Measurements from ENCODE around the gene ZNF362.

Gene ZNF362

DNA sequence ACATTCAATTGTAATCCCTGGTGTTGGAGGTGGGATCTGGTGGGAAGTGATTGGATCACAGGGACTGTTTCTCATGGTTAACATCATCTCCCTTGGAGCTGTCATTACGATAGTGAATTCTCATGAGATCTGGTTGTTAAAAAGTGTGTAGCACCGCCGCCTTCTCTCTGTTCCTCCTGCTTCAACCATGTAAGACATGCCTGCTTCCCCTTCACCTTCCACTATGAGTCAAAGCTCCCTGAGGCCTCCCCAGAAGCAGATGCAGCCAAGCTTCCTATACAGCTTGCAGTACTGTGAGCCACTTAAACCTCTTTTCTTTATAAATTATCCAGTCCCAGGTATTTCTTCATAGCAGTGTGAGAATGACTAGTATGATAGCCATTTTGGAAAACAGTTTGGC, 44.3 kb upstream of the ZNF362 start:
- CTCF ChIA-PET = no interaction called here
- H3K4me1 ChIP-seq (ENCODE audit: control insufficient read depth, insufficient read depth, low read length) = no peaks in the 10 kb centered on the region
- no peak overlapping the region for H3K4me3 ChIP-seq (ENCODE audit: low read depth, low read length)
- H3K27ac ChIP-seq (ENCODE audit: extremely low read depth, low read depth, low read length) = no peak overlapping the region
- POLR2A ChIA-PET = interaction anchor here (0.6 kb wide), 1 partner anchor 335 kb away, joined by 3 read pairs; no protein-coding TSS in a partner anchor
- no peaks in the 10 kb centered on the region for H3K9me3 ChIP-seq (ENCODE audit: control insufficient read depth, insufficient read depth, low read depth, low read length)
- H3K36me3 ChIP-seq (ENCODE audit: control insufficient read depth in 2 of 2, insufficient read depth in 1 of 2, low read length in 2 of 2) = no peaks in the 10 kb centered on the region
- no peak for TF ChIP-seq GLI2 (tag by site-specific recombination; IDR thresholded peaks at IDR 0.05; ENCODE audit: borderline replicate concordance, low read depth)
- no peak for TF ChIP-seq TRIM28 (IDR thresholded peaks at IDR 0.05; ENCODE audit: borderline replicate concordance, low read length)
- no peak for TF ChIP-seq ZNF248 (tag by site-specific recombination; IDR thresholded peaks at IDR 0.05)
- no peak for TF ChIP-seq ZNF677 (tag by site-specific recombination; IDR thresholded peaks at IDR 0.05)
- no peak for TF ChIP-seq ZNF664 (tag by site-specific recombination; IDR thresholded peaks at IDR 0.05)
- TF ChIP-seq, protein P1, sequence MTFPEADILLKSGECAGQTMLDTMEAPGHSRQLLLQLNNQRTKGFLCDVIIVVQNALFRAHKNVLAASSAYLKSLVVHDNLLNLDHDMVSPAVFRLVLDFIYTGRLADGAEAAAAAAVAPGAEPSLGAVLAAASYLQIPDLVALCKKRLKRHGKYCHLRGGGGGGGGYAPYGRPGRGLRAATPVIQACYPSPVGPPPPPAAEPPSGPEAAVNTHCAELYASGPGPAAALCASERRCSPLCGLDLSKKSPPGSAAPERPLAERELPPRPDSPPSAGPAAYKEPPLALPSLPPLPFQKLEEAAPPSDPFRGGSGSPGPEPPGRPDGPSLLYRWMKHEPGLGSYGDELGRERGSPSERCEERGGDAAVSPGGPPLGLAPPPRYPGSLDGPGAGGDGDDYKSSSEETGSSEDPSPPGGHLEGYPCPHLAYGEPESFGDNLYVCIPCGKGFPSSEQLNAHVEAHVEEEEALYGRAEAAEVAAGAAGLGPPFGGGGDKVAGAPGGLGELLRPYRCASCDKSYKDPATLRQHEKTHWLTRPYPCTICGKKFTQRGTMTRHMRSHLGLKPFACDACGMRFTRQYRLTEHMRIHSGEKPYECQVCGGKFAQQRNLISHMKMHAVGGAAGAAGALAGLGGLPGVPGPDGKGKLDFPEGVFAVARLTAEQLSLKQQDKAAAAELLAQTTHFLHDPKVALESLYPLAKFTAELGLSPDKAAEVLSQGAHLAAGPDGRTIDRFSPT (tag by site-specific recombination; IDR thresholded peaks at IDR 0.05) = no peak
- no peak for TF ChIP-seq ZNF561 (tag by site-specific recombination; IDR thresholded peaks at IDR 0.05; ENCODE audit: borderline replicate concordance)
- TF ChIP-seq SP7 (tag by site-specific recombination; IDR thresholded peaks at IDR 0.05) = no peak
- no peak for TF ChIP-seq MEIS1 (CRISPR knock-in tag; IDR thresholded peaks at IDR 0.05; ENCODE audit: borderline replicate concordance)
- TF ChIP-seq ZNF214 (tag by site-specific recombination; IDR thresholded peaks at IDR 0.05; ENCODE audit: borderline replicate concordance) = no peak
- TF ChIP-seq, protein P2, sequence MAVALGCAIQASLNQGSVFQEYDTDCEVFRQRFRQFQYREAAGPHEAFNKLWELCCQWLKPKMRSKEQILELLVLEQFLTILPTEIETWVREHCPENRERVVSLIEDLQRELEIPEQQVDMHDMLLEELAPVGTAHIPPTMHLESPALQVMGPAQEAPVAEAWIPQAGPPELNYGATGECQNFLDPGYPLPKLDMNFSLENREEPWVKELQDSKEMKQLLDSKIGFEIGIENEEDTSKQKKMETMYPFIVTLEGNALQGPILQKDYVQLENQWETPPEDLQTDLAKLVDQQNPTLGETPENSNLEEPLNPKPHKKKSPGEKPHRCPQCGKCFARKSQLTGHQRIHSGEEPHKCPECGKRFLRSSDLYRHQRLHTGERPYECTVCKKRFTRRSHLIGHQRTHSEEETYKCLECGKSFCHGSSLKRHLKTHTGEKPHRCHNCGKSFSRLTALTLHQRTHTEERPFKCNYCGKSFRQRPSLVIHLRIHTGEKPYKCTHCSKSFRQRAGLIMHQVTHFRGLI (tag by site-specific recombination; IDR thresholded peaks at IDR 0.05) = no peak
- TF ChIP-seq, protein P3, sequence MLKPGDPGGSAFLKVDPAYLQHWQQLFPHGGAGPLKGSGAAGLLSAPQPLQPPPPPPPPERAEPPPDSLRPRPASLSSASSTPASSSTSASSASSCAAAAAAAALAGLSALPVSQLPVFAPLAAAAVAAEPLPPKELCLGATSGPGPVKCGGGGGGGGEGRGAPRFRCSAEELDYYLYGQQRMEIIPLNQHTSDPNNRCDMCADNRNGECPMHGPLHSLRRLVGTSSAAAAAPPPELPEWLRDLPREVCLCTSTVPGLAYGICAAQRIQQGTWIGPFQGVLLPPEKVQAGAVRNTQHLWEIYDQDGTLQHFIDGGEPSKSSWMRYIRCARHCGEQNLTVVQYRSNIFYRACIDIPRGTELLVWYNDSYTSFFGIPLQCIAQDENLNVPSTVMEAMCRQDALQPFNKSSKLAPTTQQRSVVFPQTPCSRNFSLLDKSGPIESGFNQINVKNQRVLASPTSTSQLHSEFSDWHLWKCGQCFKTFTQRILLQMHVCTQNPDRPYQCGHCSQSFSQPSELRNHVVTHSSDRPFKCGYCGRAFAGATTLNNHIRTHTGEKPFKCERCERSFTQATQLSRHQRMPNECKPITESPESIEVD (tag by site-specific recombination; IDR thresholded peaks at IDR 0.05) = no peak
- TF ChIP-seq ZNF626 (tag by site-specific recombination; IDR thresholded peaks at IDR 0.05) = no peak

DNA sequence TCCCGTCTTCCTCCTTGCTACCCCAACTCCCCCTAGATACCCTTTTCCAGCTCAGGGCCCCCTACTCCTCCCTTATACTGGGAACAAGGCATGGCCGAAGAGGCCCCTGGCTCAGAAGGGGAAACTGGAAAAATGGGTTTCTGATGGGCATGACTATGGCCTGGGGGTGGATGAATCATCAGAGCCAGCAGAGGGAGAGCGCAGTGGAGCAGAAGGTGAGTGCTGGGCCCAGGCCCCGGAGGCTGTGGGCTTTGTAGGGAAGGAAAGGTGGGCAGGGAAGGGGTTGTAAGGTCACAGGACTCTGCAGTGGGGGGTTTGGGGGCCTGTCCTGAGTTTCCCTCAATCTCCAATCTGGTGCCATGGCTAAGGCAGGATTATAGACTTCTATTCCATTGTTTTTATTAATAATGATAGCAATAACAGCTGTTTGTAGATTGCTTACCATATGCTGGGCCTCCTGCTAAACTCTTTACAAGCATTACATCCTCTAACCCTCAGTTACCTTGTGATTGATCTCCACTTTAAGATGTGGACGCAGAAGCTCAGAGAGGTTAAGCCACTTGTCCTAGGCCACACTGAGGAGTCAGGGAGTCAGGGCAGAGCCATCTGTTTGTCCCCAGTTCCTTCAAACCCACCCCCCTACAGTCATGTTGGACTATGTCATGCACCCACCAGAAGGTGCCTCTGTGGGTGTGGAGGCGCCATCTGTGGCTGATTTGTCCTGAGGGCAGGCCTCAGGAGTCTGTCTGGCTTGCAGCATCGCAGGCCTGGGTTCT, 36.2 kb upstream of the ZNF362 start:
- TF ChIP-seq ZNF132 (tag by site-specific recombination; IDR thresholded peaks at IDR 0.05; ENCODE audit: borderline replicate concordance) = no peak
- TF ChIP-seq, protein P4, sequence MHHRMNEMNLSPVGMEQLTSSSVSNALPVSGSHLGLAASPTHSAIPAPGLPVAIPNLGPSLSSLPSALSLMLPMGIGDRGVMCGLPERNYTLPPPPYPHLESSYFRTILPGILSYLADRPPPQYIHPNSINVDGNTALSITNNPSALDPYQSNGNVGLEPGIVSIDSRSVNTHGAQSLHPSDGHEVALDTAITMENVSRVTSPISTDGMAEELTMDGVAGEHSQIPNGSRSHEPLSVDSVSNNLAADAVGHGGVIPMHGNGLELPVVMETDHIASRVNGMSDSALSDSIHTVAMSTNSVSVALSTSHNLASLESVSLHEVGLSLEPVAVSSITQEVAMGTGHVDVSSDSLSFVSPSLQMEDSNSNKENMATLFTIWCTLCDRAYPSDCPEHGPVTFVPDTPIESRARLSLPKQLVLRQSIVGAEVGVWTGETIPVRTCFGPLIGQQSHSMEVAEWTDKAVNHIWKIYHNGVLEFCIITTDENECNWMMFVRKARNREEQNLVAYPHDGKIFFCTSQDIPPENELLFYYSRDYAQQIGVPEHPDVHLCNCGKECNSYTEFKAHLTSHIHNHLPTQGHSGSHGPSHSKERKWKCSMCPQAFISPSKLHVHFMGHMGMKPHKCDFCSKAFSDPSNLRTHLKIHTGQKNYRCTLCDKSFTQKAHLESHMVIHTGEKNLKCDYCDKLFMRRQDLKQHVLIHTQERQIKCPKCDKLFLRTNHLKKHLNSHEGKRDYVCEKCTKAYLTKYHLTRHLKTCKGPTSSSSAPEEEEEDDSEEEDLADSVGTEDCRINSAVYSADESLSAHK (tag by site-specific recombination; IDR thresholded peaks at IDR 0.05) = 0 out of 2 replicates have a peak, but pooled peaks have one; percentile 23
- no peaks in the 10 kb centered on the region for H3K4me1 ChIP-seq (ENCODE audit: control insufficient read depth, insufficient read depth, low read length)
- CTCF ChIA-PET = interaction anchor here (0.6 to 2.3 kb wide), 7 partner anchors 14 to 1378 kb away, joined by 3 to 8 read pairs (median 3); no protein-coding TSS in a partner anchor
- H3K4me3 ChIP-seq (ENCODE audit: low read depth, low read length) = no peak overlapping the region
- H3K36me3 ChIP-seq (ENCODE audit: control insufficient read depth in 2 of 2, insufficient read depth in 1 of 2, low read length in 2 of 2) = no peaks in the 10 kb centered on the region
- POLR2A ChIA-PET = no interaction called here
- H3K27ac ChIP-seq (ENCODE audit: extremely low read depth, low read depth, low read length) = no peak overlapping the region
- no peaks in the 10 kb centered on the region for H3K9me3 ChIP-seq (ENCODE audit: control insufficient read depth, insufficient read depth, low read depth, low read length)

Data from HEK293 (cell line).